ENCODE measurements around the gene ALDH1L1. TPM values are rescaled to one million over a fixed set of nuclear protein-coding genes. Genes with fewer than 3 reads are reported as not detected.

Gene ALDH1L1
- total RNA-seq, 4 donors from 2014 or later = 5.9 to 32.2 (median 16.1) TPM

- WGBS, 2 donors (ENCODE audit: low coverage in 1 of 2) = 96% methylated on average over 10 of the region's 10 CpGs; no CpG with 5 or more reads in 1 of the 2 donors
- TF ChIP-seq CTCF (IDR thresholded peaks at IDR 0.05) = no peak
- no peak overlapping the region for H3K27ac ChIP-seq
- no peaks in the 10 kb centered on the region for H3K4me1 ChIP-seq
- in situ Hi-C loops (cut with MboI; ENCODE audit: low pct_ligation_motif_present in 1 of 4, low pct_unique_long_range_greater_than_20kb in 1 of 4, low sequenced_read_pairs in 3 of 4) = no loop called here
- intact Hi-C loops (cut with DNase I; ENCODE audit: low total_unique reads) = no loop called here
- H3K9me3 ChIP-seq = no peaks in the 10 kb centered on the region
- no peaks in the 10 kb centered on the region for H3K36me3 ChIP-seq
- H3K27me3 ChIP-seq = no peaks in the 10 kb centered on the region
- DNase-seq = no peak
- H3K4me3 ChIP-seq = no peak overlapping the region
Measured at GRCh38 chr3:126109880-126110235, 70.5 kb downstream of the ALDH1L1 start.

GRCh38 chr3:126109146-126109879 is 71.1 kb downstream of the ALDH1L1 start:
- Histone ChIP-seq H3K9me3 (no peaks in the 10 kb centered on the region), H3K27ac (no peak overlapping the region), H3K4me3 (no peak overlapping the region), H3K27me3 (no peaks in the 10 kb centered on the region), H3K36me3 (no peaks in the 10 kb centered on the region), H3K4me1 (no peaks in the 10 kb centered on the region)
- intact Hi-C loops (cut with DNase I; ENCODE audit: low total_unique reads) (no loop called here), in situ Hi-C loops (cut with MboI; ENCODE audit: low pct_ligation_motif_present in 1 of 4, low pct_unique_long_range_greater_than_20kb in 1 of 4, low sequenced_read_pairs in 3 of 4) (no loop called here)
- 80 to 87% methylated on average over 4 to 13 of the region's 13 CpGs for WGBS, 2 donors (ENCODE audit: low coverage in 1 of 2)
- no peak for DNase-seq
- no peak for TF ChIP-seq EP300 (IDR thresholded peaks at IDR 0.05; ENCODE audit: low read depth)
- TF ChIP-seq POLR2AphosphoS5 (IDR thresholded peaks at IDR 0.05) = no peak
- no peak for TF ChIP-seq CTCF (IDR thresholded peaks at IDR 0.05)
- no peak for TF ChIP-seq POLR2A (IDR thresholded peaks at IDR 0.05)

GRCh38 chr3:126108676-126109050 is 71.7 kb downstream of the ALDH1L1 start:
- in situ Hi-C loops (cut with MboI; ENCODE audit: low pct_ligation_motif_present in 1 of 4, low pct_unique_long_range_greater_than_20kb in 1 of 4, low sequenced_read_pairs in 3 of 4) (no loop called here), intact Hi-C loops (cut with DNase I; ENCODE audit: low total_unique reads) (no loop called here)
- no peaks in the 10 kb centered on the region for H3K36me3 ChIP-seq
- no peaks in the 10 kb centered on the region for H3K4me1 ChIP-seq
- H3K27ac ChIP-seq = no peak overlapping the region
- TF ChIP-seq EP300 (IDR thresholded peaks at IDR 0.05; ENCODE audit: low read depth) (no peak), POLR2AphosphoS5 (IDR thresholded peaks at IDR 0.05) (no peak), CTCF (IDR thresholded peaks at IDR 0.05) (no peak)
- no peak overlapping the region for H3K4me3 ChIP-seq
- no peak for DNase-seq
- 81% methylated on average over 5 of the region's 5 CpGs; no CpG with 5 or more reads in 1 of the 2 donors for WGBS, 2 donors (ENCODE audit: low coverage in 1 of 2)
- H3K27me3 ChIP-seq = no peaks in the 10 kb centered on the region
- no peaks in the 10 kb centered on the region for H3K9me3 ChIP-seq

- TF ChIP-seq EP300 (IDR thresholded peaks at IDR 0.05; ENCODE audit: low read depth) (no peak), POLR2AphosphoS5 (IDR thresholded peaks at IDR 0.05) (no peak), POLR2A (IDR thresholded peaks at IDR 0.05) (no peak), CTCF (IDR thresholded peaks at IDR 0.05) (no peak)
- H3K36me3 ChIP-seq = no peaks in the 10 kb centered on the region
- H3K4me1 ChIP-seq = peaks cover 0 to under 1% (median under 1%) of the 10 kb centered on the region in 4 donors
- WGBS, 2 donors (ENCODE audit: low coverage in 1 of 2) = 90 to 100% methylated on average over 2 to 8 of the region's 8 CpGs
- H3K4me3 ChIP-seq = no peak overlapping the region
- in situ Hi-C loops (cut with MboI; ENCODE audit: low pct_ligation_motif_present in 1 of 4, low pct_unique_long_range_greater_than_20kb in 1 of 4, low sequenced_read_pairs in 3 of 4) (no loop called here), intact Hi-C loops (cut with DNase I; ENCODE audit: low total_unique reads) (no loop called here)
- H3K27ac ChIP-seq = no peak overlapping the region
- no peaks in the 10 kb centered on the region for H3K9me3 ChIP-seq
- DNase-seq = no peak
- no peaks in the 10 kb centered on the region for H3K27me3 ChIP-seq
Measured at GRCh38 chr3:126107957-126108675, 72.3 kb downstream of the ALDH1L1 start.

All from transverse colon (tissue), 4 donors.